GM12878 (cell line): ENCODE data around the gene TNFRSF14. TPM values are rescaled to one million over a fixed set of nuclear protein-coding genes. Genes with fewer than 3 reads are reported as not detected.

ENCODE experiments used
- ATAC-seq: fragments of 200-7000 bp; cut with Tn5 transposase; 3 replicates; pipeline ENCODE4 v1.9.1; 2020; ENCODE audit warnings: mild to moderate bottlenecking, moderate library complexity
- BruUV-seq: library from RNA; stranded (reverse); fragments of 400-500 nt; replicated peaks from 2 replicates; lab custom pipeline; 2021; lab: Mats Ljungman, UMichigan
- CTCF ChIA-PET: fragments of 300-600 bp; sonication (Branson Sonifier 250); formaldehyde crosslinking; extraction: SDS; loops from one replicate; lab custom pipeline; 2021; ENCODE audit warnings: inconsistent platforms; lab: Yijun Ruan, JAX
- POLR2A ChIA-PET: fragments of 350-600 bp; formaldehyde crosslinking; extraction: SDS; loops from one replicate; lab custom pipeline; 2021; ENCODE audit warnings: inconsistent platforms; lab: Charles Lee
- RAD21 ChIA-PET: fragments of 300-600 bp; sonication (Branson Sonifier 250); formaldehyde crosslinking; loops from one replicate; lab custom pipeline; 2023; ENCODE audit warnings: antibody characterized with exemption; ENCODE audit not compliant: unreplicated experiment; lab: Charles Lee
- SMC1A ChIA-PET: fragments of 300-600 bp; sonication (Branson Sonifier 250); formaldehyde crosslinking; loops from one replicate; lab custom pipeline; 2023; ENCODE audit not compliant: unreplicated experiment, uncharacterized antibody; lab: Charles Lee
- DNase-seq: peaks from one replicate; pipeline ENCODE4 v3.0.0-alpha.2; 2011; ENCODE audit warnings: low read depth, low spot score
- FAIRE-seq: peaks from 3 replicates; lab custom pipeline; 2011; peaks lifted over from hg19 to GRCh38; lab: Jason Lieb, UNC
- H2AFZ ChIP-seq: 2 replicates; pipeline ENCODE4 v1.6.0; 2011; ENCODE audit warnings: low read depth, low read length, control low read depth; ENCODE audit not compliant: control insufficient read depth
- H3K27ac ChIP-seq: 2 replicates; pipeline ENCODE4 v1.5.1; 2011; ENCODE audit warnings: control low read depth; ENCODE audit not compliant: control insufficient read depth, insufficient read depth
- H3K27me3 ChIP-seq, 2 experiments: replicated peaks in 1 of 2; 2 replicates each; pipeline versions ENCODE4 v1.6.0 to v1.6.1; 2011; ENCODE audit warnings: low read length in 1 of 2; ENCODE audit not compliant: control insufficient read depth in 2 of 2, insufficient read depth in 2 of 2
- H3K36me3 ChIP-seq, 2 experiments: 2 replicates each; pipeline ENCODE4 v1.5.1; 2011; ENCODE audit warnings: low read length in 1 of 2; ENCODE audit not compliant: control insufficient read depth in 2 of 2, insufficient read depth in 2 of 2
- H3K4me1 ChIP-seq: 2 replicates; pipeline ENCODE4 v1.6.1; 2011; ENCODE audit warnings: mild to moderate bottlenecking, low read length, moderate library complexity, mixed read lengths; ENCODE audit not compliant: control insufficient read depth, insufficient read depth
- H3K4me2 ChIP-seq: 2 replicates; pipeline ENCODE4 v1.6.0; 2011; ENCODE audit warnings: control low read depth; ENCODE audit not compliant: control insufficient read depth, insufficient read depth
- H3K4me3 ChIP-seq: fragments of 200-600 bp; sonication (generic); 2 replicates; pipeline ENCODE4 v1.5.1; 2016
- H3K79me2 ChIP-seq: 2 replicates; pipeline ENCODE4 v1.6.0; 2011; ENCODE audit warnings: low read length; ENCODE audit not compliant: control insufficient read depth, insufficient read depth
- H3K9ac ChIP-seq: 2 replicates; pipeline ENCODE4 v1.8.0; 2011; ENCODE audit warnings: low read length, control low read depth, mixed read lengths; ENCODE audit not compliant: control insufficient read depth, insufficient read depth
- H3K9me3 ChIP-seq: replicated peaks from 3 replicates; pipeline ENCODE4 v1.5.1; 2011; ENCODE audit warnings: mild to moderate bottlenecking, low read length; ENCODE audit not compliant: control insufficient read depth, insufficient read depth
- H4K20me1 ChIP-seq: 2 replicates; pipeline ENCODE4 v1.6.0; 2011; ENCODE audit not compliant: control insufficient read depth, insufficient read depth
- ATF7 ChIP-seq: fragments of 450-650 bp; IDR thresholded peaks from 2 replicates; pipeline ENCODE4 v1.6.1; 2016; ENCODE audit warnings: low read depth, mild to moderate bottlenecking
- BMI1 ChIP-seq: fragments of 450-650 bp; IDR thresholded peaks from 2 replicates; pipeline ENCODE4 v1.6.1; 2016; ENCODE audit warnings: mild to moderate bottlenecking, moderate library complexity, borderline replicate concordance
- BRCA1 ChIP-seq: IDR thresholded peaks from 2 replicates; pipeline ENCODE4 v1.6.1; 2011; ENCODE audit warnings: low read depth, low read length, improper control_type of control experiment
- CREB1 ChIP-seq: IDR thresholded peaks from 2 replicates; pipeline ENCODE4 v1.6.1; 2012; ENCODE audit warnings: low read depth, mild to moderate bottlenecking, inconsistent platforms
- EZH2 ChIP-seq: IDR thresholded peaks from 2 replicates; pipeline ENCODE4 v1.6.1; 2012; ENCODE audit warnings: low read depth, mild to moderate bottlenecking, control low read depth, inconsistent platforms, low read length, borderline replicate concordance; ENCODE audit not compliant: control insufficient read depth
- FOXK2 ChIP-seq: fragments of 450-650 bp; IDR thresholded peaks from 2 replicates; pipeline ENCODE4 v1.6.1; 2017; ENCODE audit warnings: mild to moderate bottlenecking, moderate library complexity
- JUND ChIP-seq: IDR thresholded peaks from 2 replicates; pipeline ENCODE4 v1.6.1; 2012; ENCODE audit warnings: low read depth, mild to moderate bottlenecking, low read length, improper control_type of control experiment, moderate library complexity
- NR2C2 ChIP-seq: IDR thresholded peaks from 2 replicates; pipeline ENCODE4 v1.6.1; 2011; ENCODE audit warnings: borderline replicate concordance, low read depth; ENCODE audit not compliant: control insufficient read depth, insufficient read length
- SMAD1 ChIP-seq: fragments of 450-650 bp; IDR thresholded peaks from 2 replicates; pipeline ENCODE4 v1.6.1; 2018; ENCODE audit warnings: mild to moderate bottlenecking, low read depth; ENCODE audit not compliant: partially characterized antibody
- STAT1 ChIP-seq: fragments of 450-650 bp; conservative IDR thresholded peaks from 2 replicates; pipeline ENCODE4 v1.6.1; 2014; ENCODE audit warnings: antibody characterized with exemption, mild to moderate bottlenecking
- STAT3 ChIP-seq: IDR thresholded peaks from 2 replicates; pipeline ENCODE4 v1.6.1; 2011; ENCODE audit warnings: low read depth, low read length, improper control_type of control experiment
- TCF12 ChIP-seq: IDR thresholded peaks from 2 replicates; pipeline ENCODE4 v1.6.1; 2011; ENCODE audit warnings: low read depth, mild to moderate bottlenecking, low read length
- ZNF207 ChIP-seq: fragments of 450-650 bp; IDR thresholded peaks from 2 replicates; pipeline ENCODE4 v1.6.1; 2014; ENCODE audit warnings: antibody characterized with exemption, mild to moderate bottlenecking, borderline replicate concordance
- whole genome bisulfite sequencing: methylation state at CpG from one replicate; pipeline ENCODE4 v1.1.6; 2016; ENCODE audit warnings: low lambda C conversion rate; ENCODE audit not compliant: insufficient replicate concordance, insufficient coverage; ENCODE audit errors: missing lambda C conversion rate; 5-methylcytosine and 5-hydroxymethylcytosine counted together
- in situ Hi-C: fragments of 300-500 bp; cut with MboI; formaldehyde crosslinking; loops from 9 replicates; pipeline ENCODE4 v1.14.3; 2018; ENCODE audit warnings: mixed read lengths
- intact Hi-C: fragments of 100-400 bp; cut with micrococcal nuclease; formaldehyde crosslinking; loops from one replicate; pipeline ENCODE4 v1.14.2; 2022; ENCODE audit not compliant: unreplicated experiment
- polyA plus RNA-seq, 11 experiments: library from polyadenylated mRNA; depleted of rRNA in 4 of 11; unstranded in 6 of 11; stranded (reverse) in 5 of 11; fragments of >200 nt; fragmentation: Nextera tagmentation in 4 of 11; fragmentation: Illumina TruSeq in 1 of 11; extraction: Ambion mirVana in 4 of 11; extraction: Trizol in 1 of 11; gene quantifications; 1 replicate in 1 of 11; 2 replicates in 10 of 11; pipeline versions ENCODE4 v1.2.1 to v1.2.3, GENCODE V29; 2011 to 2016; ENCODE audit warnings: inconsistent platforms in 2 of 11, missing spikeins in 2 of 11, low read depth in 1 of 11
- total RNA-seq, 4 experiments: library from RNA; depleted of rRNA in 3 of 4; stranded (reverse); fragments of >200 nt in 3 of 4; fragmentation: Illumina TruSeq in 1 of 4; extraction: Trizol in 1 of 4; gene quantifications; 2 replicates each; pipeline versions ENCODE4 v1.2.1 to v1.2.3, GENCODE V29; 2013 to 2021
- TF ChIP-seq, protein P1 (sequence below): fragments of 450-650 bp; IDR thresholded peaks from 2 replicates; pipeline ENCODE4 v1.6.1; 2016; ENCODE audit warnings: mild to moderate bottlenecking
- TF ChIP-seq, protein P2 (sequence below): fragments of 450-650 bp; conservative IDR thresholded peaks from 2 replicates; pipeline ENCODE4 v1.6.1; 2017; ENCODE audit warnings: mild to moderate bottlenecking, moderate library complexity

Gene TNFRSF14
- total and polyA plus RNA-seq, 10 of the 15 experiments (the other 5 are each of a cell fraction or from before 2014, with no cell fraction given) = 0.43 to 114 (median 41.5) TPM

DNA sequence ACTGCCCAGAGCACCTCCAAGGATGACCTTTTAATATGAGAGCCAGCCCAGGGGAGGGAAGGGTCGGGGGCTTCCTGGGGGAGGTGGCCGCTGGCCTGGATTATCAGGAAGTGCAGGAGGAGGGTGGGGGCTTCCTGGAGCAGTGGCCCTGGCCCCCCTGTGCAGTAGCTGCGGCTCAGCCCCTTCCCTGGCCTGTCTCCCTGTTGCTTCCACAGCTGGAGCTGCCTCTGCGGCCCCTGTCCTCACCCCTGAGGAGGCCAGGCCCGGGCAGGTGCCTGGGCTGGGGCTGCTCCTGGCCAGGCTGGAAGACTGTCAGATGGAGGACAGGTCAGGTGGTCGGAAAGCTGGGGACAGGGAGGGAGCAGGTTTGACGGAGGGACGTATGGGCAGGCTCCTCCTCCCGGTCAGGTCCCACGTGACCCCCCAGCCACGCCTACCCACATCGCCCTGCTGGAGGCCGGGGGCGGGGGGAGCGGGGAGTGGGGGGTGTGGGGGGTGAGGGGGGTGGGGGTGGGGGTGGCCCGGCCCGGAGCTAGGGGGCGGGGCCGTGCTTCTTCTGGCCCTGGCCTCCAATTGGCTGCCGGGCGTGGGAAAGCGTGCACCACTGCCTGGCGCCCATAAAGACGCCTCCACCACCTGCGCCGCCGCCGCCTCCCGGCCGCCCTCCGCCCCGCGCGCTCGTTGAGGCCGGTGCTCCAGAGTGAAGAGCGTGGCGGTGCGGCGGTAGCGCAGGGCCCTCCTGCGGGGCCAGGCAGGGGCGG, 10.2 kb upstream of the TNFRSF14 start:
- POLR2A ChIA-PET = interaction anchor here (0.6 to 4.9 kb wide), 9 partner anchors 10 to 133 kb away, joined by 3 to 62 read pairs (median 5); partner anchors contain the start of genes PANK4, PEX10, PRXL2B and TNFRSF14
- 2% methylated on average over 36 of the region's 43 CpGs for whole genome bisulfite sequencing
- peak overlapping the region; percentile 99 for H3K4me2 ChIP-seq
- peak overlapping the region; percentile 85; the same call in 1 of the 2 replicates for H3K9ac ChIP-seq
- peak overlapping the region; percentile 96 for H3K27ac ChIP-seq
- peak; percentile 38 for FAIRE-seq
- H3K9me3 ChIP-seq = no peaks in the 10 kb centered on the region
- peaks cover 32% of the 10 kb centered on the region for H3K4me1 ChIP-seq
- H2AFZ ChIP-seq = no peak overlapping the region; the same call in 1 of the 2 replicates
- CTCF ChIA-PET = interaction anchor here (0.9 to 4.9 kb wide), 4 partner anchors 15 to 130 kb away, joined by 3 to 37 read pairs (median 18); no protein-coding TSS in a partner anchor
- RAD21 ChIA-PET = interaction anchor here (0.9 to 7.1 kb wide), 8 partner anchors 10 to 152 kb away, joined by 3 to 86 read pairs (median 28); partner anchors contain the start of genes PANK4, PRXL2B and TNFRSF14
- peak; percentile 80 for DNase-seq
- H3K36me3 ChIP-seq = no peaks in the 10 kb centered on the region
- H4K20me1 ChIP-seq = no peaks in the 10 kb centered on the region
- peak overlapping the region; percentile 82; the same call in 1 of the 2 replicates for H3K4me3 ChIP-seq
- intact Hi-C loops = loop anchor here (10.0 kb wide), 1 partner anchor 241 kb away; no protein-coding TSS in a partner anchor
- H3K27me3 ChIP-seq = no peaks in the 10 kb centered on the region
- SMC1A ChIA-PET = interaction anchor here (0.8 to 2.7 kb wide), 6 partner anchors 20 to 133 kb away, joined by 3 to 15 read pairs (median 3); partner anchors contain the start of genes PANK4 and PEX10
- H3K79me2 ChIP-seq = peaks cover 5% of the 10 kb centered on the region; the same call in 1 of the 2 replicates
- peak; percentile 61 for ATAC-seq
- no TSS peak for BruUV-seq
- in situ Hi-C loops = loop anchor here (5.0 kb wide), 2 partner anchors 36 to 134 kb away; partner anchors contain the start of gene PEX10
- TF ChIP-seq TCF12 = peak; percentile 54; the same call in 1 of the 2 replicates
- no peak for TF ChIP-seq EZH2
- TF ChIP-seq, protein P1, sequence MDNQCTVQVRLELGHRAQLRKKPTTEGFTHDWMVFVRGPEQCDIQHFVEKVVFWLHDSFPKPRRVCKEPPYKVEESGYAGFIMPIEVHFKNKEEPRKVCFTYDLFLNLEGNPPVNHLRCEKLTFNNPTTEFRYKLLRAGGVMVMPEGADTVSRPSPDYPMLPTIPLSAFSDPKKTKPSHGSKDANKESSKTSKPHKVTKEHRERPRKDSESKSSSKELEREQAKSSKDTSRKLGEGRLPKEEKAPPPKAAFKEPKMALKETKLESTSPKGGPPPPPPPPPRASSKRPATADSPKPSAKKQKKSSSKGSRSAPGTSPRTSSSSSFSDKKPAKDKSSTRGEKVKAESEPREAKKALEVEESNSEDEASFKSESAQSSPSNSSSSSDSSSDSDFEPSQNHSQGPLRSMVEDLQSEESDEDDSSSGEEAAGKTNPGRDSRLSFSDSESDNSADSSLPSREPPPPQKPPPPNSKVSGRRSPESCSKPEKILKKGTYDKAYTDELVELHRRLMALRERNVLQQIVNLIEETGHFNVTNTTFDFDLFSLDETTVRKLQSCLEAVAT = no peak
- no peak for TF ChIP-seq CREB1
- no peak for TF ChIP-seq ATF7
- no peak for TF ChIP-seq NR2C2
- TF ChIP-seq FOXK2 = no peak
- TF ChIP-seq STAT3 = no peak
- TF ChIP-seq, protein P2, sequence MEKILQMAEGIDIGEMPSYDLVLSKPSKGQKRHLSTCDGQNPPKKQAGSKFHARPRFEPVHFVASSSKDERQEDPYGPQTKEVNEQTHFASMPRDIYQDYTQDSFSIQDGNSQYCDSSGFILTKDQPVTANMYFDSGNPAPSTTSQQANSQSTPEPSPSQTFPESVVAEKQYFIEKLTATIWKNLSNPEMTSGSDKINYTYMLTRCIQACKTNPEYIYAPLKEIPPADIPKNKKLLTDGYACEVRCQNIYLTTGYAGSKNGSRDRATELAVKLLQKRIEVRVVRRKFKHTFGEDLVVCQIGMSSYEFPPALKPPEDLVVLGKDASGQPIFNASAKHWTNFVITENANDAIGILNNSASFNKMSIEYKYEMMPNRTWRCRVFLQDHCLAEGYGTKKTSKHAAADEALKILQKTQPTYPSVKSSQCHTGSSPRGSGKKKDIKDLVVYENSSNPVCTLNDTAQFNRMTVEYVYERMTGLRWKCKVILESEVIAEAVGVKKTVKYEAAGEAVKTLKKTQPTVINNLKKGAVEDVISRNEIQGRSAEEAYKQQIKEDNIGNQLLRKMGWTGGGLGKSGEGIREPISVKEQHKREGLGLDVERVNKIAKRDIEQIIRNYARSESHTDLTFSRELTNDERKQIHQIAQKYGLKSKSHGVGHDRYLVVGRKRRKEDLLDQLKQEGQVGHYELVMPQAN = no peak
- no peak for TF ChIP-seq JUND
- no peak for TF ChIP-seq SMAD1
- no peak for TF ChIP-seq BMI1
- TF ChIP-seq BRCA1 = no peak
- no peak for TF ChIP-seq STAT1
- TF ChIP-seq ZNF207 = no peak
